Bronchial epithelial cell (primary cell): ENCODE results near the gene PSTPIP1. TPM values are rescaled to one million over a fixed set of nuclear protein-coding genes. Genes with fewer than 3 reads are reported as not detected.

Experiments
- DNase-seq: peaks from one replicate; pipeline ENCODE4 v3.0.0-alpha.2; 2010; ENCODE audit warnings: low read depth
- FAIRE-seq: peaks from 2 replicates; lab custom pipeline; 2011; peaks lifted over from hg19 to GRCh38; lab: Jason Lieb, UNC
- H3K27me3 ChIP-seq: 2 replicates; pipeline ENCODE4 v1.5.1; 2011; ENCODE audit warnings: low read length; ENCODE audit not compliant: control insufficient read depth, insufficient read depth
- H3K36me3 ChIP-seq: 2 replicates; pipeline ENCODE4 v1.5.1; 2011; ENCODE audit warnings: low read length; ENCODE audit not compliant: control insufficient read depth, insufficient read depth
- H3K4me3 ChIP-seq: 2 replicates; pipeline ENCODE4 v1.5.1; 2011; ENCODE audit warnings: mild to moderate bottlenecking, low read depth, low read length, control low read depth
- CTCF ChIP-seq: IDR thresholded peaks from 2 replicates; pipeline ENCODE4 v1.5.1; 2011; ENCODE audit warnings: mild to moderate bottlenecking, moderate library complexity, low read length, control low read depth, inconsistent platforms; ENCODE audit not compliant: insufficient read depth, severe bottlenecking
- total RNA-seq: library from RNA; depleted of rRNA; stranded (reverse); fragments of >200 nt; gene quantifications from 2 replicates; pipeline ENCODE4 v1.2.1, GENCODE V29; 2014

Gene PSTPIP1
- total RNA-seq, 1 donor from 2014 or later: not detected

DNA sequence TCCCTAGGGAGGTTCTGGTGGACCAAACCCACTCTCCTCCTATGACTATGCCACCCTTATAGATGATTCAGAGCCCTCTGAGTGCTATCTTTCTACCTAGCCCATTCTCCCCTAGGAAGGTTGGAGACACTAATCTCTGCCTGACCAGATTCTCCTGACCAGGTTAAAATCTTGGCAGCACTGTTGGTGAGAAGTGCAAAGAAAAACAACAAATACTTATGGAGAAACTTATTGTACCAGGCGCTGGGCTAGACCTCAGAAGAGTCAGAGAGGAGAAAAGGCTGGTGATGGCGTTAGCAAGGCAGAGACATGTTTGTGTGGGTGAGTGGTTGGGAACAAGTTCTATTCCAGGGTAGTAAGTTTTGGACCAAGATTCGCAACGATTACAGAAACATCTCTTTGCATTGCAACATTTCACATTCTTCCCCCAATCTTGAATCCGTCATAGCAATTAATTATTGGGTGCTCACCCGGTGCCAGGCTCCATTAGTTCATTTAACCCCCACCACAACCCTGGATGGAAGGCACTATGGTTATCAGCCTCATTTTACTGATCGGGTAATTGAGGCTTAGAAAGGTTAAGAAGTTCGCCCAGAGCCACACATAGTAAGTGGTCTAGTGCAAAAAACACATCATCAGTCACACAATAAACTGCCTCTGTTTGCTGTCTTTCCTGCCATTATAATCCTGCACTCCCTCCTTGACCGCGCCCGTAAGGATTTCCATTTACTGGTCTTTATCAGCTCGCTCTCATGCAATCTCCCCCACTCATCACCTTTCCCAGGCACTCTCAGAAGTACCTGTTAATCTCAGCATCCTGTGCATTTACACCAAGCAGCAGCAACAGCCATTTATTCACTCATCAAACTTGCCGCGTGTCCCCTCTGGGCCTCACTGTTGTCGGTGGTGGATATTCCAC, 76.6 kb downstream of the PSTPIP1 start:
- Histone ChIP-seq H3K4me3 (no peak overlapping the region), H3K27me3 (no peaks in the 10 kb centered on the region), H3K36me3 (no peaks in the 10 kb centered on the region)
- no peak for TF ChIP-seq CTCF
- DNase-seq (no peak), FAIRE-seq (no peak)

DNA sequence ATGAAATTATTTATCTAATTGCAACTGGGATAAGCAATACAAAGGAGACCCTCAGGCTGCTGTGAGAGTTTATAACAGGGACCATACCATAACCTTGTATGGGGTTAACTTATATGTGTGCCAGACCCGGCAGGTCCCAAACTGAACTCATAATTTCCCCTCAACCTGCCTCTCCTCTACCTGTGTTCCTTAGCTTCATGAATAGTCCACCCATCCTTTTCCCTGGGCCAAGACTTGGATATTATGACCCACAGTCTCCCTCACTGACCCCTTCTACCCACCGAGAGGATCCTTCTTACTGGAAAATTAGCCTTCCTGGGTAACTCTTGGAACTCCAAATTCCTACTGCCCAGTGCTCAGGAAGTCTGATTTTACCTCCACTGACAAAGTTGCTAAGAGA, 79.4 kb downstream of the PSTPIP1 start:
- Histone ChIP-seq H3K27me3 (no peaks in the 10 kb centered on the region), H3K36me3 (no peaks in the 10 kb centered on the region), H3K4me3 (no peak overlapping the region)
- DNase-seq (no peak), FAIRE-seq (no peak)
- TF ChIP-seq CTCF: no peak

DNA sequence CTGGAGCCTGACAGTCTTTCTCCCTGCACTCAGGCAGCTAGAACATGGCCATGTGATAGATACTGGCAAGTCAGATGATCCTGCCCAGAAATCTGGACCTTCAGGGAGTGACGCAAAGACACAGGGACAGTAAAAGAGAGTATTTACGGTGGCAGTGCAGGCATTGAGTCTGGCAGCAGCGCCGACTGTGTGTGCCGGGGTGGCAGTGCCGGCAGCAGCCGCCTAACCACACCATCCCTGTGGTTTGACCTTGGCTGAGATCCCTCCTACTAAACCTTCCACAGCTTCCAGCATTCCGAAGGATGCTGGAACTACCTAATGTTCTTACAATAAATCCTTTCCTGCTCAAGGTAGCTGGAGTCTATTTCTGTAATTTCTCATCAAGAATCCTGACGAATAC, 80.6 kb downstream of the PSTPIP1 start:
- Histone ChIP-seq H3K36me3 (no peaks in the 10 kb centered on the region), H3K27me3 (no peaks in the 10 kb centered on the region), H3K4me3 (no peak overlapping the region)
- FAIRE-seq (no peak), DNase-seq (no peak)
- TF ChIP-seq CTCF: no peak

DNA sequence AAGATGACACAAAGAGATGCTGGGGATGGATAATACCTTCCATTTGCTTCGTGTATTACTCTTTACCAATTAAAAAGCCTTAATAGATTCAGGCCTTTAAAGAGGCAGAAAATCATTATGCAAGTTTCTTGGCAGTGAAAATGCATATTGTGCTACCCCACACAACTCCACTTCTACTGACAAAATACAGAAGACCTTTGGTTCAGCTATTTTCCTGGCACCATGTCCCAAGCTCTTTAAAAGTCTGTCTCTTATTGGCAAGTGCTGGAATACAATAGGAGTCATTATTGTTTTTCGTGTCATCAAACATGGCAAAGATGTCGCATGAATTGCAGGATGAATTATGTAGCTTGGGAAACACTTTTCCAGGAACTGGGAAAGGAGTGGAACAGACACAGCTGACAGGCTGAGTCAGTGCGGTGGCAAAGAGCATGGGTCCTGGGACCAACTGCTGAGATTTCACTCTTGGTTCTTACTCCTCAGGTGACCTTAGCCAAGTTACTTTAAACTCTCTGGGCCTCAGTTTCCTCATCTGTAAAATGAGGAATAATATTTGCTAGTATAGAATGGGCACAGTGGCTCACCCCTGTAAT, 81.5 kb downstream of the PSTPIP1 start:
- TF ChIP-seq CTCF: no peak

GRCh38 chr15:77081971-77082370, 87.0 kb downstream of the PSTPIP1 start:
- no peak for FAIRE-seq
- no peak for TF ChIP-seq CTCF
- DNase-seq: no peak
- Histone ChIP-seq H3K36me3 (no peaks in the 10 kb centered on the region), H3K27me3 (no peaks in the 10 kb centered on the region), H3K4me3 (no peak overlapping the region)

More for the DNA sequence above, 81.5 kb downstream of the PSTPIP1 start:
- FAIRE-seq (peak; percentile 32), DNase-seq (no peak)
- Histone ChIP-seq H3K27me3 (no peaks in the 10 kb centered on the region), H3K4me3 (no peak overlapping the region), H3K36me3 (no peaks in the 10 kb centered on the region)
